HG03378 (cell line): Measurements from ENCODE around the gene NPHP4.
"Not testable (repeated sequence)": the region's sequence is repeated elsewhere in the genome, so short reads cannot be mapped to it uniquely, and the experiment has no call there.

Source experiments
- ATAC-seq: cut with Tn5 transposase; IDR thresholded peaks from one replicate; pipeline ENCODE4 v1.9.1; 2021; ENCODE audit warnings: mild to moderate bottlenecking, moderate library complexity; ENCODE audit not compliant: unreplicated experiment

Gene NPHP4

DNA sequence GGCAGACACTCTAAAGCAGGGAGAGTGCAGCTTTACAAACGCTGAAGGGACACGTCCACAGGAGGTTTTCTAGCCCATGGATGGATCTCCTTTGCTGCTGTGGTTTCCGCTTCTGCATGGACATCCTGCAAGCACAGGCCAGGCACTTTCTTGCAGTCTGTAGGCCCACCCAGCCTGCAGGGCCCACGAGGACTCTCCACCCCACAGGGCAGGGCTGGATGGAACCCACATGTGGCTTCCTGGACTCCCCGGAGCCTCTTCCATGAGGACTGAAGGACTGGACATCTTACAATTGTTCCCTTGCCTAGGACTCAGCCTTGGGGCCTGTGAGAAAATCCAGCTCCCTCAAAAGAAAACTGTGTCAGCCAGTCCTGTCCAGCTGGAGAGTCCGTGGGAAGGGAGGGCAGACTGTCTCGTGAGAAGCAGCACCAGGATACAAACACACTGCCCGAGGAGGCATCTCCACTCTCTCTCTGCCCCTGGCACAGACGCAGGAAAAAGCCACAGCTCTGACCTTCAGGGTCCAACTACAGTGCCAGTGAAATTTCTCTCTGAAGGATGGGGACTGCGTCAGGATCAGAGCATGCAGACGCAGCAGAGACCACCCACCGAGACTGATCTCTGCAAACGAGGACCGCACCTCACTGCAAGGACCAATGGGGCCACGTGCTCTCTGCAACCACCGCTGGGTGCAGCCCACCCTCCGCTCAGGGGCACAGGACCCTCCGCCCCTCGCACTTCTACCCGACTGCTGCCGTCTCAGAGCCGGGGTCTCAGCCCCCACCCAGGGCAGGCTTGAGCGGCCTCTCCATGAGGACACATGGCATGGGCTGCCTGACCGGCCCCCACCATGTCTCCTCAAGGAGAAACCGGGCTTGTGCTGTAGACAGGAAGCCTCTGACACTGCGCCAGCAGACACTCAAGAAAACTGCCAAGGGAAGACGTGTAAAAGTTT is 130.1 kb downstream of the NPHP4 start:
- no peak for ATAC-seq

DNA sequence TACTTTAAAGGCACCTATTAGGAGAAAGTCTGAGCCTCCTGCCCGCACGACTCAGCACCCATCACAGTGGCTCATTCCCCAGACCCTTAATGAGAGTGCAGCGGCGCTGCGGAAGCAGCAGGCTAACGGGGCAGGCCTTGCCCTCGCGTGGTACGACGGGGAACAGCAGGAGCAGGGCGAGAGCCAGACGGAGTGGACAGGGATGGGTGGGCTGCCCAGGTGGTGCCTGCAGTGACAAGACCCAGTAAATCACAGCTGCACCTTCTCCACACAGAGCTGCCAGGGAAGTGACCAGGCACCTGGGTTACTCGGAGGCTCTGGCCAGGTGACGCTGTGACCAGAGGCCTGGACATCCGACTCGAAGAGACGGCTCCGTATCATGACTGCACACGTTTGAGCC is 131.9 kb downstream of the NPHP4 start:
- no peak for ATAC-seq

DNA sequence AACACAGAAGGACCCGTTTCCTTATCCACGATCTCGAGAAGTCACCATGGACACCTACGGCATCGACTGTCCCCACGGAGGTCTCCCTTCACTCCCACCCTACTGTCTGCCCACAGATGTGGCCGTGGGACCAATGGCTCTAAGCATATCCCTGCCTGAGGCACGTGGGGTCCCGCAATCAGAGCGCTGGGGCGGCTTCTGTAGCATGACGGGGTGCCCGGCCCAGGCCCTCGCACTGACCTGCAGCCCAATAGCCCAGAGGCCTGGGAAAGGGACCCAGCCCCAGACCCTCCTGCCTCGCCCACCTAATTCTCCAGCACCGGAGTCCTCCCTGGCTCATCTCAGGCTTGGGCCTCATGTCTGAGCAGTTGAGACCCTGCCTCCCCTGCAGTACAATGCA is 132.5 kb downstream of the NPHP4 start:
- no peak for ATAC-seq

DNA sequence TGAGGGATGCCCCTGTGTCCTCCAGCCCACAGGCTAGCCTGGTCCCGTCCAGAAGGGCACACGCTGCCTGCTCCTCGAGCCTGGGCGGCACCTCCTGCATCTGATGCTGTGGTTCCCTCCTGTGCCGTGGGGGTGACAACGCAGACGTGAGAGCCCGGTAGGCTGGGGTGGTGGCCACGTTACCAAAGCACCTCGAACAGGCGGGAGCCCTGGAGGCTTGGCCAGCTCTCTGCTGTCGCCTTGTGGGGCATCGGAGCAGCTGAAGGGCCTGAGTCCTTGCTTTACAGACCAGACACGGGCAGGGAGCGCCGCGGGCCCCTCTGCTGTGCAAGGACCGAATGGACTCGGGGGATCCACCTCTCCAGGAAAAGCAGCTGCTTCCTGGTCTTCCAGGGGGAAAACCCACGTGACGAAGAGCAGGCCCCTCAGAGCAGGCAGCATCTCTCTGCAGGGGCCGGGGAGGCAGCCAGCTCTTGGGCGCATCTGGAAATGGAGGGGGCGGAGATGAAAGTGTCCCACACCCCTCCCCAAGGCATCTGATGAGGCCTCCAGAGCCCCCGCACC is 133.3 kb downstream of the NPHP4 start:
- no peak for ATAC-seq

DNA sequence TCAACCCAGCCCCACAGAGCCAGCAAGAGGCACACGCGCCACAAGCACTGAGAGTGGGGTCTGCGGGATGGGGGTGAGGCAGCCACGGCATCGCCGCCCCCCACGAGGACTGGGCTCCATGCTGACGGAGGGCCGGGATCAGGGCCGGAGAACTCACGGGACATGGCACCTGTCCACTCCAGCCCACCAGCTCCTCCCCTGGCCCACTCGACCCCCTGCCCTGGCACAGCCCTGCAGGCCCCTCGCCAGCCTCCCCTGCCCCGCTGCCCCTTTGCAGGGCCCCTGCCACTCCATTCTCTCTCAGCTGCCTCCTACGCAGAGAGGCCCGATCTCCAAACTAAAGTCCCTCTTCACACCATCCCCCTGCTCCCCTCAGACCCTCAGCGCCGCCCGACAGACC is 134.0 kb downstream of the NPHP4 start:
- ATAC-seq: no peak

DNA sequence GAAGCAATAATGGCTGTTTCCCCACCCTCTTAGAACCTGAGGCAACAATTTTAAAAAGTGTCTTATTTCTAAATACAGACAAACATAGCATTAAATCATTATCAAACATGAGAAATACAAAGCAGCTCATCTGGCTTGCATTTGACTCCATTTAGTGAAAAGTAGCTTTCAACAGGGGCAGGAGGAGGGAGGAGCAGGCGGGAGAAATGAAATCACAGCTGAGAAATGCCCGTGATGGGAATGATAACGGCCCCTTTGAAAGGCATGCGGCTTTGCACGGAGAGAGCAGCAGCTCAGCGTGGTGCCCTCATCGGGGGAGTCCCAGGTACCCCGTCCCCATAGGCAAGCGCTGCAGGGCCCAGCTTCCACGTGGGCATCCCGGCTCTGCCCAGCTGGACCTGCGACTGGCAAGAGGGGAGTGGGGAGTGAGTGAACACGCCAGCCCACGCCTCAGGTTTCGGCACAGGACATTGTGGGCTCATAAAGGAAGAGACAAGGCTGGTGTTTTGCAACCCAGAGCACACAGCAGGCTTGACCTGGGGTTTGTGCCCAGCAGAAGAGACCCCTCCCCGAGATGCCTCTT is 134.6 kb downstream of the NPHP4 start:
- no peak for ATAC-seq

DNA sequence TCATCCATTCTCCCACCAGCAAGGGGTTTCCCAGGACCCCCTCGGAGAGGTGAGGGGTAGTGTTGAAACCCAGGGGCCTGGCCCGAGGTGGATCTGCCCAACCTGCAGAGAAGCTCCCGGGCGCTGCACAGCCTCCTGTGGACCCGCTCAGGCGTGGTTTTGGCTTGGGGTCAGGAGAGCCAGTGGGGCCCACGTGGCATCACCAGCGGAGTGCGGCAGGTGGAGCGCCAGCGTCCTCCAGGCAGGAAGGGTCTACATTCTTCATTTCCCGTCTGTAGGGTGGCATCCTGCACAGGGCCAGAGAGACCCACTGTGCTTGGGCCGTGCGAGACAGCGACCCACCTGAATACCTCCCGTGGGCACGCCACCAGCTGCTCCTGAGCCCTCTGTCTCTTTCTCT is 135.2 kb downstream of the NPHP4 start:
- no peak for ATAC-seq

DNA sequence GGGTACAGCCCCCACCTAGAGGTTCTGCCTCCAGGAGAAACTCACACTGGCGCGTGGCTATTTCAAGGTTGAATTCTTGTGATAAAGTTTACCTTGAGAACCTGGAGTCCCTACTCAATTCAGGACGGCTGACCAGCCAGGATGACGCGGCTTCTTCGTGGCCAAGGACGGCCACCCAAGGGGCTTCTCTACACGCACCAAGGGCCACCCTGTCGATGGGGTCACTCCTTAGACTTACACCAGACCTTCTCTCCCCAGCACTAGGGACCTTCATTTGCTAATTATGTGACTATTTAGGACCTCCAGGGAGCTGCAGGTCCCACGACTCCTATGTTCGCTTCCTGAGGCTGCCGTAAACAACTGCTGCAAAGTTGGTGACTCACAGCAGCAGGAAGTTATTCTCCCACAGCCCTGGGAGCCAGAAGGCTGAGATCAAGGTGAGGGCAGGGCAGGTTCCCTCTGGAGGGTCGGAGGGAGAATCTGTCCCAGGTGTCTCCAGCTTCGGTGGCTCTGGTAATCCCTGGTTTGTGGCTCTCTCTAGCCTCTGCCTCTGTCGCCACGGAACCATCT is 135.9 kb downstream of the NPHP4 start:
- no peak for ATAC-seq

DNA sequence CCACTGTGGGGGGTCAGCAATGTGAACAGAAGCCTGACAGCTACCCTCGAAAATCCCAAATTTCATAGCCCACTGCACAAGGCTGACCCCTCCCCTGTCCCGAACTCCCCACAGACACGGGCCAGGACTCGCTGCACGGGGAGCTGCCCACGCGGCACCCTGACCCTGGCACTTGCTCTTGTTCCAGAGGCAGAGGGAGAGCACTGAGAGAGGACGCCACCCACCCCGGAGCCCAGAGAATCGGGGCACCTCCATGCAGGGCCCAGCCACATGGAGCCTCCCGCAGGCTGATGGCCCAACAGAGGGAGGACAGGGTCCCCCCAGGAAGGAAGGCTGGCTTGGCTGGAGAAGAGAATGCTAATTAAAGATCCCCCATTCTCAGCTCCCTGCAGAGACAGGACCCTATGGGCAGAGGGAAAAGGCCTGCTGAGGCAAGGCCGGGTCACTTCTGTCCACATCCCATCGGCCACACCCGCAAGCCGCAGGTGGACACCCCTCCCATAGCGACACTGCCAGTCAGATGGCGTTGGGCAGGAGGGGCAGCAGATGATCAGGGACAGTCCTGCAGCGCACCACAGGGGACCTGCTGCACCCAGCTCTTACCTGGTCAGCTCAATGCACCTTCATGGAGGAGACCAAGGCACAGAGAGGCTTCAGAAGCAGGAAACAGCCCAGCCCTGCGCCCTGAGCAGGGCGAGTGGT is 136.9 kb downstream of the NPHP4 start:
- ATAC-seq: no peak

DNA sequence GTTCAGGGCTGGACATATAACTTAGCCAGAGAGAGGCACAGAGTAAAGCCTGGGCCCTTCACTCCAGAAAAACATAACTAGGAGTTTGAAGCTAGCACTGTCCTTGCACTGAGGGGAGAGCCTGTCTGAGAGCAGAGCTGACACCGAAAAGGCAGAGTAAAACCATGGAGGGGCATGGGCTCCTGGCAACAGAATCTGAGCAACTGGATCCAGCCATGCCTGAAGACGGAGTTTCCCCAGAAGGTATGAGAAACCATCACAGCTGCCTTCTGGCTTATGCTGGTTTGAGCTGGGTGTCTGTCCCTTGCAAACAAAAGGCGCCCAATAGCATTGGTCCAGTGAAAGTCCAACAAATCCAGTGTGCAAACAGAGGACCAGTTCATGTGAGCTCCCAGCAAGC is 137.5 kb downstream of the NPHP4 start:
- no peak for ATAC-seq

DNA sequence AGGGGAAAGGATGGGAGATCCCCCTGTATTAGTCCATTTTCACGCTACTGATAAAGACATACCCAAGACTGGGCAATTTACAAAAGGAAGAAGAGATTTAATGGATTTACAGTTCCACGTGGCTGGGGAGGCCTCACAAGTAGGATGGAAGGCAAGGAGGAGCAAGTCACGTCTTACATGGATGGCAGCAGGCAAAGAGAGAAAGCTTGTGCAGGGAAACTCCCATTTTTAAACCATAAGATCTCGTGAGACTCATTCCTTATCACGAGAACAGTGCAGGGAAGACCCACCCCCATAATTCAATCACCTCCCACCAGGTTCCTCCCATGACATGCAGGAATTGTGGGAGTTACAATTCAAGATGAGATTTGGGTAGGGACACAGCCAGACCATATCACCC is 138.4 kb downstream of the NPHP4 start:
- not testable (repeated sequence) for ATAC-seq

DNA sequence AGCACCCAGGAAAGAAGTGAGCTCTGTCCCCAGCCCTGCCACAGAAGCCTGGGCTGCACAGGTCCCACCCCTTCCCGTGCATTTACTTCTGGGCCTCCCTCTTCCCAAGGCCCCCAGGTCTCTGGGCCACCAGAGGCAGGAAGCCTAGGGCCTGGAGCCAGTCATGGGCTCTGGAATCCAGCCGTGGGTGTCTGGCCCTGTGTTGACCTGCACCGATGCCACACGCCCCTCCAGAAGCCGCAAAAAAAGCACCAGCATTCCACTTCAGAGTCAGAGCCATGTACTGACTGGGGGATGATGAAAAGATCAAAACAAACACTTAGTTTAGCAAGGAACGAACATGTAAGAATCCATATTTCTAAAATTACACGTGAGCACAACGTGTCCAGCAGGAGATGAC is 141.7 kb downstream of the NPHP4 start:
- no peak for ATAC-seq

DNA sequence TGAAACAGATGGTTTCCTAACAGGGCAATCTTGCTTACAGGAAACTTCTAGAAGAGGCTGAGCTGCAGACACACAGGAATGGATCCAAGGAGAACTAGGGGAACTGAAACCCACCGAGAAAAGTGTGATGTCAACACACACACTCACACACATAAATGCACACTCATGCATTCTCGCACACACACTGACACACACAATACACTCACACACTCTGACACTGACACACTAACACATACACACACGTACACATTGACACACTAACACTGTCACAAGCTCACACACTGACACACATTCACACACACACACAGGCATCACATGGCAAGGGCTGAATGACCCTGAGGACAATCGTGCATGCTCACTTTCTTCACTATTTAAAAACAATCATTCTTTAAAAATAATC is 142.7 kb downstream of the NPHP4 start:
- no peak for ATAC-seq

DNA sequence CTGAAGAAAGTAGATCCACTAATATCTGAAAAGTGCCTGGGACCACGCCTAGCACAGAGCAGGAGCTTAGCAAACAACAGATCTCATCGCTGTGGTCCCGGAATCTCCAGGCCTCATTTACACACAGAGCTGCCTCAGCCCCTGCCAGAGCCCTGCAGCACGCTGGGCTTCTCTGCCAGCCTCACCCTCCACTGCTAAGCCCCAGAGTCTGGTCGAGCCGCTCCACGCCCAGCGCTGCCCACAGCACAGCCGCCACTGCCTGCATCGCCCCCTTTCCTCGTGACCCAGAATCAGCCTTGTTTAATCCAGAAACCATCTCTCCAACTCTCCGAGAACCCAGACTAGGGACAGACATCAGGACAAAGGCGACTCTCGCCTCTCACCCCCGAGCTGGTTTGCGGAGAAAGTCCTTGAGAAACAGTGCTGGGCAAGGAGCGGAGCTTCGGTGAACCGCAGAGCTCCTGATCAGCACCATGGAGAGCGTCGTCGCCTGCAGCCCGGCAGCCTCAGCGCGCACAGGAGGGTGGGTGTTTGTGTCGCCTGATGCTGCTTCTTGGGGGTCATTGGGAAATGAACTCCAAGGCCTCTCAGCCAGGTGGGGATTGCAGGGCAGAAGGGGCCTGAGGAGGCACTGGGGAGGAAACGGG is 145.1 kb downstream of the NPHP4 start:
- no peak for ATAC-seq

DNA sequence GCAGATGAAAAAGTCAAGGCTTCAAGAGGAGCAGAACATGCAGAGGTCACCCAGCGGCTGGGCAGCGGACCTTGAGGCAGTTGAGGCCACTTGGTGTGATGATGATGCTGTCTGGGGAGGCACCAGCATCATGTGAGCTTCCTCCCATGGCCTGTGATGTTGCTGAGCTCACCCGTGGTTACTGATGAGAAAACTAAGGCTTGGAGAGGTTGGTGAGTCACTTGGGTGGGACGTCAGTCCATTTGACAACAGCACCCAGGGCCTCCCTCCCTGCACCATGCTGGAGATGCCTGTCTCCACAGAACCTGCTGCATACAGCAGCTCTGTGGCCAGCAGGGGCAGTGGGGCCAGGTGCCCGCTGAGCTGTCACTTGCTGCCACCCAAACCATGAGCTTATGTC is 146.8 kb downstream of the NPHP4 start:
- ATAC-seq: no peak

DNA sequence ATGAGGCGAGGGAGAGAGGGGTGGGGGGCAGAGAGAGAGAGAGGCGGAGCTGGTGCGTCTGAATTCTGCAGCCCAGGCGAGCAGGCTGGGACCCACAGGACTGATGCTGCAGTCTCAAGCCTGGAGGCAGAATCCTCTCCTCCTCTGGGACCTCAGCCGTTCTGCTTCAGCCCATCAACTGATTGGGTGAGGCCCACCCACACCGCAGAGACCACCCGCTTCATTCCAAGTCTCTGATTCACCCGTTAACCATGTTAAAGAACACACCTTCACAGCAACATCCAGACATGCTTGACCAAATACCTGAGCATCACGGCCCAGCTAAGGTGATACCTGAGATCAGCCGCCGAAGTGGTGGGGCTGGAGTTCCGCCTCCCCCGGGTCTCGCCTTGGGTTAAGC is 147.8 kb downstream of the NPHP4 start:
- no peak for ATAC-seq

DNA sequence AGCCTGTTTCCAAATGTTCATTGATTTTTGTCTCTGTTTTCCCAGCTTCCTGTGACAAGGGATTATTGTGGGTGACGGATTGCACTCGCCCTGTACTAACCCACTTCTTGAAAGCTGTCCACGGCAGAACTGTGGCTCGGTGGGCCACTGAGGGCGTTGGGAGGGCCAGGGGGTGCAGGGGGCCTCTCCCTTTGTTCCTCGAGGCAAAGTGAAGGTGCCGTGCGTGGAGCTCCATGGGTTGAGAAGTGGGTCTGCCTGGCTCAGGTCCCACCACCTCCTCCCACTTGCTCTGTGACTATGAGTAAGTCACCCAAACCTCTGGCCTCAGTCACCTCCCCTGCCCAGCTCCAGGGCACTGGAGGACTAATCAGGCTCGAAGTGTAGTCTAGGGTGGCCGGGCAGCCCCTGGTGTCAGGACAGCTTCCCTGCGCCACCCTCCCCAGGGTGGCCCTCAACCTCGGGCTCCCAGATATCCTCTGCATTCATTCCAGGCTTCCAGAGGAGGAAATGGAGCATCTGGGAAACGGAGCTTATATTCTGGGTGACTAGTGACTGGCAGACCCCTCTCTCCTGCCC is 148.6 kb downstream of the NPHP4 start:
- no peak for ATAC-seq

DNA sequence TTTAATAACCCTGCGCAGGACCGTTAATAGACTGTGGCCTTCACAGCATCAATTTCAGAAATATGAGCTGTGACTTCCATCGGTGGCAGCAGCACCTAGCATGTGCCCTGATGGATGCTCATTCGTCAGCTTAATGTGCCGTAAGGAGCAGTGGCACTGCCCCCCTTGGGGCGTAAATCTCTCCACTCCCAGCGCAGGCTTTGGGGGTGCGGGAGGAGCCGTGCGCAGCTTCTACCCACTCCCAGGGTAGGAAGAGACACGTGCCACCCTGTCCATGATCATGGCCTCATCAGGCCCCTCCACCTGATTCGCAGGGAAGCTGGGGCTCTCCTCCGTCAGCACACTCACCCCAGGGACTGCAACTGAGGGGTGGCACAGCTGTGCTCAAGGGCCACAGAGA is 149.5 kb downstream of the NPHP4 start:
- no peak for ATAC-seq

DNA sequence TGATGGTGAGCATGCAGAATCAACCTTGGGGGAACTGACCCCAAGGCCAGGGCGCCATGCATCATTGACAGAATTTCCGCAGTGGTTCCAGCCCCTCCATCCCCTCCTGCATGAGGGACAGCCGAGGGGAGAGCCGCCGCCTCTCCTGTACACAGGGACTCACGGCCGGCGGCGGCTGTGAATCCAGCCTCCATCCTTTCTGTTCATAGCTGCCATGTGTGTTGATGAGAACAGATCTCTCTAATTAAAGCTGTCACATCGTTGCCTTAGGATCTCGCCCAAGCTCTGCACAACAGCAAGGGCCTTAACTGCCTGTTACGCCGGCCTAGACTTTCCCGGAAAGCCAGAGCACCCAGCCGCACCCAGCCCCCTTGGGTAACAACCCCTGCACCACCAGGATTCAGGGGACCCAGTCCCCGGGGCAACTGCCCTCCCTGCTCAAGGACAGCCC is 151.6 kb downstream of the NPHP4 start:
- ATAC-seq: no peak

DNA sequence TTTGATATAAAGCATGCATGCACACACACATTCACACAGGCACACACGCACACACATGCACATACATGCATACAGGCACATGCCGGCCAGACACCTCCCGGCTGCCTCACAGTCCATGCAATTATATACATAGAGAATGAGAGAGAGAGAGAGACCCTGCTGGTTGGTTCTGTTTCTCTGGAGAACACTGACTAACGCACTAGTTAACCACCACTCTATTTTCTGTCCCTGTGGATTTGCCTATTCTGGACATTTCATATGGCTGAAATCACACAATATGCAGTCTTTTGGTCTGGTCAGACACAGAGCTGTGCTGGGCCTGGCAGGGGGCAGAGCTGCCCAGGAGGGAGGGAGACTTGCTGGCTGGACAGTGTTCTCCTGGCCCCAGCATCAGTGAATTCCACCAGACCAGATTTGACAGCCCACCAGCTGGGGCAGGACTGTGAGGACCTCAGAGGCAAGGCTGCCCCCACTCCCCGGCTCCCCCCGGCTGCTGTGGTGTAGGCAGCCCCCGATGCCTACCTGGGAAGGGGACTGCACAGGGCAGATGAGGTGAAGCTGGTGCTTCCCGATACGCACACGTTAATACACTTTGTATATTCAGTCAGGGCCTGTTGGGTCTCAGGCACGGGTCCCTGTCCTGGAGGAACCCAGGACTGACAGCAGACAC is 152.2 kb downstream of the NPHP4 start:
- ATAC-seq: no peak
